GM10248 (cell line): Measurements from ENCODE around the gene ARSB.

ENCODE experiments used
- CTCF ChIA-PET: fragments of 300-600 bp; sonication (Branson Sonifier 250); formaldehyde crosslinking; extraction: SDS; loops from one replicate; lab custom pipeline; 2021; ENCODE audit warnings: antibody characterized with exemption; lab: Yijun Ruan, JAX
- POLR2A ChIA-PET: fragments of 350-650 bp; sonication (Branson Sonifier 250); formaldehyde crosslinking; extraction: SDS; loops from one replicate; lab custom pipeline; 2020; ENCODE audit warnings: antibody characterized with exemption; lab: Yijun Ruan, JAX
- DNase-seq: peaks from one replicate; pipeline ENCODE4 v3.0.0; 2012; ENCODE audit errors: extremely low spot score
- TF ChIP-seq, protein P1 (sequence below): IDR thresholded peaks from 2 replicates; pipeline ENCODE4 v1.5.1; 2012; ENCODE audit warnings: mild to moderate bottlenecking, low read depth; ENCODE audit errors: extremely low read depth, missing control alignments, control extremely low read depth

The ARSB gene

DNA sequence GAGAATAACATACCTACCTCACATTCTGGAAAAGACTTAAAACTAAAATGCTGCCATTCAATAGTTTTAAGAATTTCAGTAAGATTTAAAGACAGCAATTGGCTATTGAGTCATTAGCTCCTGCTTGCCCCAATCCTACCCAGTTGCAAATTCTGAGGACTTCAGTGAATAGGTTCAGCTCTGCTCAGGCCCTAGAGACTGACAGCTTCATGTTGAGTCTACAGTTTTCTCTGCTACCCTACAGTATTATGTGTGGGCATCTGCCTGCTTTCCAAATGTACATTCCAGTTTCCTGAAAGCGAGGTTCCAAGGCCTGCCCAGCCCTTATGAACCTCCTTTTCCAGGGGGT is 61.5 kb downstream of the ARSB start:
- ChIA-PET POLR2A (no interaction called here), CTCF (interaction anchor here (1.1 to 2.4 kb wide), 9 partner anchors 8 to 425 kb away, joined by 3 to 9 read pairs (median 3); no protein-coding TSS in a partner anchor)
- TF ChIP-seq, protein P1, sequence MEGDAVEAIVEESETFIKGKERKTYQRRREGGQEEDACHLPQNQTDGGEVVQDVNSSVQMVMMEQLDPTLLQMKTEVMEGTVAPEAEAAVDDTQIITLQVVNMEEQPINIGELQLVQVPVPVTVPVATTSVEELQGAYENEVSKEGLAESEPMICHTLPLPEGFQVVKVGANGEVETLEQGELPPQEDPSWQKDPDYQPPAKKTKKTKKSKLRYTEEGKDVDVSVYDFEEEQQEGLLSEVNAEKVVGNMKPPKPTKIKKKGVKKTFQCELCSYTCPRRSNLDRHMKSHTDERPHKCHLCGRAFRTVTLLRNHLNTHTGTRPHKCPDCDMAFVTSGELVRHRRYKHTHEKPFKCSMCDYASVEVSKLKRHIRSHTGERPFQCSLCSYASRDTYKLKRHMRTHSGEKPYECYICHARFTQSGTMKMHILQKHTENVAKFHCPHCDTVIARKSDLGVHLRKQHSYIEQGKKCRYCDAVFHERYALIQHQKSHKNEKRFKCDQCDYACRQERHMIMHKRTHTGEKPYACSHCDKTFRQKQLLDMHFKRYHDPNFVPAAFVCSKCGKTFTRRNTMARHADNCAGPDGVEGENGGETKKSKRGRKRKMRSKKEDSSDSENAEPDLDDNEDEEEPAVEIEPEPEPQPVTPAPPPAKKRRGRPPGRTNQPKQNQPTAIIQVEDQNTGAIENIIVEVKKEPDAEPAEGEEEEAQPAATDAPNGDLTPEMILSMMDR: no peak
- no peak for DNase-seq

DNA sequence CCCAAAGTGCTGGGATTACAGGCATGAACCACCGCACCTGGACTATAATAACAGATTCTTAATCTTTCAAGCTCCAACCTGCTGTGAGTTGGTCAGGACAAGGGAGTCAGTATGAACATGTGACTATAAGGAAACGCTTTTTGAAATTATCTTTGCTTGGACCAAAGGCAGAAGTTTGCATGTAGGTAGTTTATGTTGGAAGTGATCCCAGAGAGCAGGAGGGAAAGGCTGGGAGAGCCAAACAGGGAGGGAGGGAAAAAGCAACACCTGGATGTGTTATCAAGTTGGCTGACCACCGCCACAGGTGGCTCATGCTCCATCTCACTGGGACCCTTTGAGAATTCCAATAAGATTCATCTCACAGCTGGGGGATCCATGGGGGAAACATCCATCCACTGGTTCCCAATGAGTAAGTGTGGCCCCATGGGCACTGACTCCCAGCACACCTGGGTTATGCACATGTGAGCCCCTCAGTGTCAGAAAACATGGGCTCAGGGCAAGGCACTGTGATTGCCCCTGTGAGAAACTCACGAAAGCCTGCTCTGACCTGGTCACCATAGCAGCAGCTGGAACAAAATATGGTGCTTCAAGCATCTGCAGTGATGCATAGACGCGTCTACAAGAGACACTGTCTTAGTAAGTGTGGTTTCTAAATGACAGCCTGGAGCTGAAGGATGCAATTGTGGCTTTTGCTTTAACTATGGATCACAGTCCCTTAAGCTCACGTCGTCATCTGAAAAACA is 62.1 kb downstream of the ARSB start:
- CTCF ChIA-PET: interaction anchor here (1.1 to 2.4 kb wide), 12 partner anchors 9 to 425 kb away, joined by 3 to 9 read pairs (median 4); no protein-coding TSS in a partner anchor
- TF ChIP-seq, protein P1: no peak
- peak; percentile 50 for DNase-seq
- POLR2A ChIA-PET: no interaction called here

DNA sequence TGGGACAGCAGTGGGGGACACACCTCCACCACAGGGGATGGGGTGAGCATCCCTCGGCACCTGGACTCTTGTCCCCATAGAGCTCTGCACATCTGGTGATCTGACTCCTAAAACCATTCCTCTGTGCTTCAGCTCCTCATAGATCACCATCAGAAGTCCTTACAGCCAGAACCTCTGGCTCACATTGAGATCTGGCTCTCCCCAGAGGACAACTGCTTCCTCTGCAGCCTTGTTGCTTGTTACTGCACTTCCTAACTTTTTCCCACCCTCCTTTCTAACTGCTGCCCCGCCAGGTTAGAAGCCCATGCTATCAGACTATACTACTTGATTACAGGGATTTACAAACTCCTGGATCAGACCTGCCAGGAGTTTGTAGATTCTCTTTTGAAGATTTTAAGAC is 64.5 kb downstream of the ARSB start:
- ChIA-PET POLR2A (no interaction called here), CTCF (interaction anchor here (0.9 to 3.6 kb wide), 5 partner anchors 10 to 453 kb away, joined by 3 to 14 read pairs (median 4); no protein-coding TSS in a partner anchor)
- DNase-seq: no peak
- TF ChIP-seq, protein P1: peak; percentile 45

DNA sequence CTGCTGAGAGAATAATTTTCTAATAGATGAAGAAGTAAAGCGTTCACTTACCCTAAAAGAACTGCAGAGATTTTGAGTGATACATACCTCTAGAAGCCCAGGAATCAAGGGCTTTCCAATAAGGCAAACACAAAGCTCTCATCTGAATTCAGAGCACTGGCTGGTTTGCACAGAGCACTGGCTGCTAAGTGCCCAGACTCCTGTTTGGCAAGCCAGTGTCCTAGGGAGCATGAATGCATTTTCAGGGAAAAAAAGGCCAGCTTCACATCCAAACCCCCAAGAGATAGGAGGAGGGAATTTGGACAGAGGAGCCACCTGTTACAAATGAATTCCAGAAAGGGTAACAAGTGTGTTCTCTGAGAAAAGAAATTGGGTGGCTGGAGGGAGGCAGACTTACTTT is 65.3 kb downstream of the ARSB start:
- TF ChIP-seq, protein P1: no peak
- no peak for DNase-seq
- CTCF ChIA-PET: interaction anchor here (0.9 to 3.6 kb wide), 5 partner anchors 9 to 452 kb away, joined by 3 to 14 read pairs (median 4); no protein-coding TSS in a partner anchor
- POLR2A ChIA-PET: no interaction called here

DNA sequence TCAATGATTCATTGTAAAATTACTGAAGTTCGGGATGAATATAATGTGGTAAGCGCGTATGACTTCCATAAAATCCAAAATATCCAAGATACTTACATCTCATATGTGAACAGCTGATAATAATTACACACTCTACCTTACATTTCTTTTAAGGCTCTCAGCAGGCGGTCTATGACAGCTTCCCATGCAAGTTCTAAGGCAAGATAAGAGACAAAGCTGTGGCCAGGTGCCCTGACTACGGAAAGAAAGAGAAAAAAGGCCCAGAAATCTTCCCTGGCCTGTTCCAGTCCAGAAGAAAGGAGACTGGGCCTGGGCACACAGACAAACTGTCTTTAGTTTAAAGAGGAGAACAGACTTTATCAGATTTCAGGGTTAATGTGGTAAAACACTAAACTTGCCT is 69.1 kb downstream of the ARSB start:
- POLR2A ChIA-PET: no interaction called here
- TF ChIP-seq, protein P1: no peak
- CTCF ChIA-PET: interaction anchor here (0.9 to 1.5 kb wide), 4 partner anchors 13 to 28 kb away, joined by 3 to 9 read pairs (median 3); no protein-coding TSS in a partner anchor
- DNase-seq: no peak

DNA sequence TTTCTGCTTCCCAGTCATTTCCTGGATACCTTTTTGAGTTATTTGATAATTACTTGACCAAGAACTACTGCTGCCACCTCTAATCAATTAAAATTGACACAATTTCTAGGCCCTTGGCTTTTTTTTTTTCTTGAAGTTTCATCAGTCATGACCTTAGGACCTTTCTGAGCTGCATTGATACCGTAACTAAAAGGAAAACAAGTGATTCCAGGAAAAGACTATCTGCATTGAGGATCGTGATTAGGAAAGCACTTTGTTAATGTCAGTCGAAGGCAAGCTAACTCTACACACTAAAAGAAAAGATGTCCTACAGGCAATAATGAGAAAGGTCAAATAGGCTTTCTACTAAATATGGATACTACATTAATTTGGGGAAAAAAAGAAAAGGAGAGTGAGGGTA is 69.9 kb downstream of the ARSB start:
- TF ChIP-seq, protein P1: no peak
- no peak for DNase-seq
- CTCF ChIA-PET: interaction anchor here (1.1 to 1.9 kb wide), 3 partner anchors 12 to 16 kb away, joined by 3 to 10 read pairs (median 4); no protein-coding TSS in a partner anchor
- POLR2A ChIA-PET: no interaction called here
